ENCODE data around the gene TGIF1.
A peak's percentile ranks its signal among the peaks of the same experiment; 100 is the strongest.
"Not testable (repeated sequence)": the region's sequence is repeated elsewhere in the genome, so short reads cannot be mapped to it uniquely, and the experiment has no call there.

The TGIF1 gene

DNA sequence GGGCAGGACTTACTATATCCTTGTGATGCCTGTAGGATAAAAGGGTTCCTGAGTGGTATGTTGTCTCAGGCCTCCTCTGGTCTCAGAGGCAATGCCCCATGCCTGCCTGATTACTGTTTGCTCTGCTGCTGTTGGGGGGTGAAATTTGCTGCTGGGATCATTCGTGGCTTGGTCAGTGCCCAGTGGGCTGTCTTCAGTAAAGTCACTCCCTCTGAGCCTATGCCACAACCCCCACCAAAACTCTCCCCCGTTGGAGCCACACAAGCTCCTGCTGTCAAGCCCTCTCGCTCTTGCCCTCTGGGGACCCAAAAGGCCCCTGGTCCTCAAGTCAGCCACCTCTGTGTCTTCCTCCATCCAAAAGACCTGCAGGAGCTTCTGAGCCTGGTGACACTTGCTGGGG, 38.6 kb upstream of the TGIF1 start:
- Histone ChIP-seq H3K36me3 (ENCODE audit: control insufficient read depth, insufficient read depth, low read length) (no peaks in the 10 kb centered on the region), H3K27me3 (replicated peaks; ENCODE audit: control insufficient read depth, insufficient read depth, low read length, poor library complexity, severe bottlenecking) (no peaks in the 10 kb centered on the region), H3K4me1 (ENCODE audit: control insufficient read depth, insufficient read depth, low read length, poor library complexity, severe bottlenecking) (peaks cover 6% of the 10 kb centered on the region), H3K27ac (ENCODE audit: insufficient read depth, low read length, poor library complexity, severe bottlenecking) (no peak overlapping the region), H3K4me3 (ENCODE audit: insufficient read depth, low read depth, low read length, poor library complexity, severe bottlenecking) (peak overlapping the region; percentile 18), H3K9me3 (ENCODE audit: control insufficient read depth, low read length) (no peaks in the 10 kb centered on the region)
- DNase-seq, result no peak

DNA sequence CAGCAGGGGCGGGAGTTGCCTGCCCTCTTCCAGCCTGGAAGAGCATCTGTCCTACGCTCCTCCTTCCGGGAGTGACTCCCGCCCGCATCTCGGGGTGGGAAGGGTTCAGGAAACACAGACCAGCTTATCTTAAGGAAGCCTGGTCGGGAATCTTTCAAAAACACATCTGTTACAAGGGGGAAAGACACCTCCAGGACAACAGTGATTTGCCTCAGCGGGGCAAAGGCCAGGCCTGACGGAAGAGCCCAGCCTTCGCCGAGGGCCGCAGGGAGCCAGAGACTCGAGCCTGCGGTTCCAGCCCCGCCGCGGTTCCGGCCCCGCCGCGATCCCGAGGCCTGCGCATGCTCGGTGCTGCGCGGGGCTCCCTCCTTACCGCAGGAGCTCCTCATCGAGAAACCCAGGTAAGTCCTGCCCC, 38.1 kb upstream of the TGIF1 start:
- peak in 1 of 3 donors; percentile 16 for DNase-seq

DNA sequence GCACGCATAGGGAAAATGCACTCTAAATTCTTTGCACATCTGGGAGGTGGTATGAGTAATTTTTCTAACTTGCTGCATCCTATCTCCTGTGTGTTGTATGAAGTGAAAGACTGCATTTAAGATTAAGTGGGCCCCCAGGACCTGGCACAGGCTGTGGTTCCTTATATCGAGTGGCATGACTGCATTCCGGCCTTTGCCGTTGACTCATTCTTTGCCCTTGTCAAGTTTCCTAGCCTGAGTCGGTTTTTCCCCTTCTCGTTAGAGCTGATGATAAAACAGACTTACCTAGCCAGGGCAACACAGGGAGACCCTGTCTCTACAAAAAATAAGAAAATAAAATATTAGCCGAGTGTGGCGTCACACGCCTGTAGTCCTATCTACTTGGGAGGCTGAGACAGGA, 37.4 kb upstream of the TGIF1 start:
- DNase-seq; H3K4me3 ChIP-seq (ENCODE audit: insufficient read depth, low read depth, low read length, poor library complexity, severe bottlenecking); H3K36me3 ChIP-seq (ENCODE audit: control insufficient read depth, insufficient read depth, low read length); H3K27ac ChIP-seq (ENCODE audit: insufficient read depth, low read length, poor library complexity, severe bottlenecking); H3K9me3 ChIP-seq (ENCODE audit: control insufficient read depth, low read length); H3K4me1 ChIP-seq (ENCODE audit: control insufficient read depth, insufficient read depth, low read length, poor library complexity, severe bottlenecking); H3K27me3 ChIP-seq (replicated peaks; ENCODE audit: control insufficient read depth, insufficient read depth, low read length, poor library complexity, severe bottlenecking): not testable (repeated sequence)

More for the DNA sequence above, 38.1 kb upstream of the TGIF1 start:
- no peak overlapping the region for H3K27ac ChIP-seq (ENCODE audit: insufficient read depth, low read length, poor library complexity, severe bottlenecking)
- no peaks in the 10 kb centered on the region for H3K27me3 ChIP-seq (replicated peaks; ENCODE audit: control insufficient read depth, insufficient read depth, low read length, poor library complexity, severe bottlenecking)
- no peaks in the 10 kb centered on the region for H3K9me3 ChIP-seq (ENCODE audit: control insufficient read depth, low read length)
- H3K4me3 ChIP-seq (ENCODE audit: insufficient read depth, low read depth, low read length, poor library complexity, severe bottlenecking), result peak overlapping the region; percentile 18
- H3K4me1 ChIP-seq (ENCODE audit: control insufficient read depth, insufficient read depth, low read length, poor library complexity, severe bottlenecking), result peaks cover 6% of the 10 kb centered on the region
- no peaks in the 10 kb centered on the region for H3K36me3 ChIP-seq (ENCODE audit: control insufficient read depth, insufficient read depth, low read length)

DNA sequence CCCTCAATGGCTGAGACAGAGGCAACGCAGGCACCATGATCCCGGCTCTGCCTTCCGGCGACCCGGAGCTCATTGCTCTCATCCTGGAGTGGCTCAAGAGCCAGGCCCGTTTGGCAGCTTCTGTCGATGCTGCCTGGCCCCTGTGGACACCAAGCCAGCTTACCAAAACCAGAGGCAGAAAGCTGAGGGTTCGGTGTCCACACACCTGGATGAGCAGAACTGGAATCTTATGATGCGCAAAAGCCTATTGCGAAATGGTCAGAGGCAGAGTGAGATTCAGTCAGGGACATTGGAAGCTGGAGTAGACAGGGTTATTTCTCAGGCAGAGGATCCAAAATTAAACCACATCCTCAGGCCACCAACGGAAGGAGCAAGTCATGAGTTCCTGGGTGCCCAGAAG, 34.9 kb upstream of the TGIF1 start:
- Histone ChIP-seq H3K36me3 (ENCODE audit: control insufficient read depth, insufficient read depth, low read length) (no peaks in the 10 kb centered on the region), H3K9me3 (ENCODE audit: control insufficient read depth, low read length) (no peaks in the 10 kb centered on the region), H3K27ac (ENCODE audit: insufficient read depth, low read length, poor library complexity, severe bottlenecking) (no peak overlapping the region), H3K4me3 (ENCODE audit: insufficient read depth, low read depth, low read length, poor library complexity, severe bottlenecking) (no peak overlapping the region), H3K4me1 (ENCODE audit: control insufficient read depth, insufficient read depth, low read length, poor library complexity, severe bottlenecking) (peaks cover 6% of the 10 kb centered on the region), H3K27me3 (replicated peaks; ENCODE audit: control insufficient read depth, insufficient read depth, low read length, poor library complexity, severe bottlenecking) (no peaks in the 10 kb centered on the region)
- no peak for DNase-seq

DNA sequence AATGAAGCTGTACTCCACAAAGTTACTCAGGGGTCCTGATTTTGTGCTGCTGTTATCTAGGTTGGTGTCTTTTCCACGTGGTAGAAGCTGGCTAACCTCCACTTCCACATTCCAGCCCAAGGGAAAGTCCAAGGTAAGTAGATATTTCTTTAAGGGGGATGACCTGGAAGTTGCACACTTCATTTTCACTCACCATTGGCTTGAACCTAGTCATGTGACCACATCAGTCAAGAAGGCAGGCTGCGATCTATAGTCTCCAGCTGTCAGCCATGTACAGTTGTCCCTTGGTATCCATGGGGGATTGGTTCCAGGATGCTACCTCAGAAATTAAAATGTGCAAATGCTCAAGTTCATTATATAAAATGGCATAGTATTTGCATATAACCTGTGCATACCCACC, 31.9 kb upstream of the TGIF1 start:
- no peak overlapping the region for H3K4me3 ChIP-seq (ENCODE audit: insufficient read depth, low read depth, low read length, poor library complexity, severe bottlenecking)
- DNase-seq, result no peak
- no peaks in the 10 kb centered on the region for H3K36me3 ChIP-seq (ENCODE audit: control insufficient read depth, insufficient read depth, low read length)
- no peaks in the 10 kb centered on the region for H3K27me3 ChIP-seq (replicated peaks; ENCODE audit: control insufficient read depth, insufficient read depth, low read length, poor library complexity, severe bottlenecking)
- H3K9me3 ChIP-seq (ENCODE audit: control insufficient read depth, low read length), result no peaks in the 10 kb centered on the region
- no peak overlapping the region for H3K27ac ChIP-seq (ENCODE audit: insufficient read depth, low read length, poor library complexity, severe bottlenecking)
- H3K4me1 ChIP-seq (ENCODE audit: control insufficient read depth, insufficient read depth, low read length, poor library complexity, severe bottlenecking), result no peaks in the 10 kb centered on the region

DNA sequence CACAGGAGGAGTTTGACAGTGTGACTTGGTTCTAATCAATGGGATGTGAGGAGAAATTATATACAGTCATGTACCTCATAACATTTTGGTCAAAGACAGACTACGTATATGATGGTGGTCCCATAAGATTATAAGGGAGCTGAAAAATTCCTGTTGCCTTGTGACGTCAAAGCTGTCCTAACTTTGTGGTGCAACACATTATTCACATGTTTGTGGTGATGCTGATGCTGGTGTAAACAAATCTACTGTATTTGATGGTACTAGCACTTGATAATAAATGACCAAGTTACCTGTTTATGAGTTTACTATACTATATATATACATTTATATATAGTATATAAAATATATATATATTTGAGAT, 29.1 kb upstream of the TGIF1 start:
- Histone ChIP-seq H3K36me3 (ENCODE audit: control insufficient read depth, insufficient read depth, low read length) (no peaks in the 10 kb centered on the region), H3K27ac (ENCODE audit: insufficient read depth, low read length, poor library complexity, severe bottlenecking) (no peak overlapping the region), H3K27me3 (replicated peaks; ENCODE audit: control insufficient read depth, insufficient read depth, low read length, poor library complexity, severe bottlenecking) (no peaks in the 10 kb centered on the region), H3K4me3 (ENCODE audit: insufficient read depth, low read depth, low read length, poor library complexity, severe bottlenecking) (no peak overlapping the region), H3K9me3 (ENCODE audit: control insufficient read depth, low read length) (no peaks in the 10 kb centered on the region), H3K4me1 (ENCODE audit: control insufficient read depth, insufficient read depth, low read length, poor library complexity, severe bottlenecking) (no peaks in the 10 kb centered on the region)
- DNase-seq, result no peak

DNA sequence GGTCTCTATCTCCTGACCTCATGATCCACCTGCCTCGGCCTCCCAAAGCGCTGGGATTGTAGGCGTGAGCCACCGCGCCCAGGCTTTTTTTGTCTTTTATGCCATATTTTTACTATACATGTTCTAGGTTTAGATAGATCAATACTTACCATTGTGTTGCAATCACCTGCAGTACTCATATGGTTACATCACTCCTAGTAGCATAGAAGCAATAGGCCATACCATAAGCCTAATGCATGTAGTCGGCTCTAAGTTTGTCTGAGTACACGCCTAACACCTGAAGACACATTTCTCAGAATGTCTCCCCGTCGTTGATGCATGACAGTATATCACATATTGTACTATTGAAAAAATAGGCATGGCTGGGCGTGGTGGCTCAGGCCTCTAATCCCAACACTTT, 27.1 kb upstream of the TGIF1 start:
- no peaks in the 10 kb centered on the region for H3K9me3 ChIP-seq (ENCODE audit: control insufficient read depth, low read length)
- H3K4me1 ChIP-seq (ENCODE audit: control insufficient read depth, insufficient read depth, low read length, poor library complexity, severe bottlenecking), result no peaks in the 10 kb centered on the region
- no peaks in the 10 kb centered on the region for H3K27me3 ChIP-seq (replicated peaks; ENCODE audit: control insufficient read depth, insufficient read depth, low read length, poor library complexity, severe bottlenecking)
- H3K27ac ChIP-seq (ENCODE audit: insufficient read depth, low read length, poor library complexity, severe bottlenecking), result no peak overlapping the region
- no peak for DNase-seq
- no peaks in the 10 kb centered on the region for H3K36me3 ChIP-seq (ENCODE audit: control insufficient read depth, insufficient read depth, low read length)
- no peak overlapping the region for H3K4me3 ChIP-seq (ENCODE audit: insufficient read depth, low read depth, low read length, poor library complexity, severe bottlenecking)

DNA sequence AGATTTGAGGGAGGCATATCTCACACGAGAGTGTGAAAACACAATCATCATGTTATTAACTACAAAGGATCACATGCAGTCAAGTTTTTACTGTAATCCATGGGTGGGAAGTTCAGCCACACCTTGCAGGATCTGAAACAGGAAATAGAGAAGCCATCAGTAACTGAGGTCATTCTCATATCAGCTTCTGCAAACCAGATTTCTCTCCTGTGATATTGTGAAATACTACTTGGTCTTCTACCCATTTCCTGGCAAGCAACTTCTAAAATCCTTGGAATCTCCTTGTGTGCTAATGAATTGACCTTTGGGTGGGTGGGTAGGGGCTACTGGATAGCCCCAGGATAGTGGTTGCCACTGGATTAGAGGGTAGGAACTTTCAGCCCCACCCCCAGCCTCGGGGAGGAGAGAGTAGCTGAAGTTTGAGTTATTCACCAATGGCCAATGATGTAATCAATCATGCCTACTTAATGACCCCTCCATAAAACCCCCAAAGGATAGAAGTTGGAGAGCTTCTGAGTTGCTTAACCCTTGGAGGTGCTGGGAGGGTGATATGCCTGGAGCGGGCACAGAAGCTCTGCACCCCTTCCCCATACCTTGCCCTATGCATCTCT, 25.6 kb upstream of the TGIF1 start:
- Histone ChIP-seq H3K27me3 (replicated peaks; ENCODE audit: control insufficient read depth, insufficient read depth, low read length, poor library complexity, severe bottlenecking) (no peaks in the 10 kb centered on the region), H3K9me3 (ENCODE audit: control insufficient read depth, low read length) (no peaks in the 10 kb centered on the region), H3K36me3 (ENCODE audit: control insufficient read depth, insufficient read depth, low read length) (no peaks in the 10 kb centered on the region), H3K4me1 (ENCODE audit: control insufficient read depth, insufficient read depth, low read length, poor library complexity, severe bottlenecking) (no peaks in the 10 kb centered on the region), H3K27ac (ENCODE audit: insufficient read depth, low read length, poor library complexity, severe bottlenecking) (no peak overlapping the region), H3K4me3 (ENCODE audit: insufficient read depth, low read depth, low read length, poor library complexity, severe bottlenecking) (no peak overlapping the region)
- DNase-seq, result no peak

DNA sequence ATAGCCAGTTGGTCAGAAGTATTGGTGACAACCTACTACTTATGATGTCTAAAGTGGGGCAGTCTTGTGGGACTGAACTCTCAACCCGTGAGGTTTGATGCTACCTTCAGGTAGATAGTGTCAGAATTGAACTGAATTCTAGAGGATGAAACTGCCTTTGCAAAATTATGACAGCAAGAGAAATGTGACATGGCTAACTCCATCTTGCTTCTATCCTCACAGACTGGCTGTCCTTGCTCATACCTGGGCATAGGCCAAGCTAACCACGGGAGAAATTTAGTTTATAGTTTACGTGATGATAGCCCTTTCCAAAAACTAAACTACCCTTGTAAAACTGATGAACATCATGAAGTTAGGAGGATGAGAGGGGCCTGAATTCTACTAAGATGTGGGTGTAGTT, 24.9 kb upstream of the TGIF1 start:
- Histone ChIP-seq H3K36me3 (ENCODE audit: control insufficient read depth, insufficient read depth, low read length) (no peaks in the 10 kb centered on the region), H3K27me3 (replicated peaks; ENCODE audit: control insufficient read depth, insufficient read depth, low read length, poor library complexity, severe bottlenecking) (no peaks in the 10 kb centered on the region), H3K27ac (ENCODE audit: insufficient read depth, low read length, poor library complexity, severe bottlenecking) (no peak overlapping the region), H3K4me1 (ENCODE audit: control insufficient read depth, insufficient read depth, low read length, poor library complexity, severe bottlenecking) (no peaks in the 10 kb centered on the region), H3K4me3 (ENCODE audit: insufficient read depth, low read depth, low read length, poor library complexity, severe bottlenecking) (no peak overlapping the region), H3K9me3 (ENCODE audit: control insufficient read depth, low read length) (no peaks in the 10 kb centered on the region)
- DNase-seq, result no peak

DNA sequence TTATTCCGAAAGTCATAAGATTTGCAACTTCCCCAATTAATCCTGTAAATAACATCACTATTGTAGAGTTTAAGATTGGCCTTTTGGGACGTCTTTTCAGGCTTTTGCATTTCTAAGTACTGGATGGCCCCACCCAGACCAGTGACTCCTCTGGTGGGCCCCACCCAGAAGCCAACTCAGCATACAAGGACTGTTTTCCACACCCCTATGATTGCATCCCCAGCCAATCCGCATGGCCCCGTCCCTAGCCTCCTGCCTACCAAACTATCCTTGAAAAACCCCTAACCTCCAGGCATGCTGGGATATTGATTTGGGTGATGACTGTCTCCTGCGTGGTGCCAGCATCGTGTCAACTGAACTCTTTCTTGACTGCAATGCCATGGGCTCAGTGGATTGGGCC, 24.5 kb upstream of the TGIF1 start:
- H3K4me3 ChIP-seq (ENCODE audit: insufficient read depth, low read depth, low read length, poor library complexity, severe bottlenecking), result no peak overlapping the region
- H3K27ac ChIP-seq (ENCODE audit: insufficient read depth, low read length, poor library complexity, severe bottlenecking), result no peak overlapping the region
- no peaks in the 10 kb centered on the region for H3K9me3 ChIP-seq (ENCODE audit: control insufficient read depth, low read length)
- no peaks in the 10 kb centered on the region for H3K36me3 ChIP-seq (ENCODE audit: control insufficient read depth, insufficient read depth, low read length)
- DNase-seq, result no peak
- H3K27me3 ChIP-seq (replicated peaks; ENCODE audit: control insufficient read depth, insufficient read depth, low read length, poor library complexity, severe bottlenecking), result no peaks in the 10 kb centered on the region
- no peaks in the 10 kb centered on the region for H3K4me1 ChIP-seq (ENCODE audit: control insufficient read depth, insufficient read depth, low read length, poor library complexity, severe bottlenecking)

DNA sequence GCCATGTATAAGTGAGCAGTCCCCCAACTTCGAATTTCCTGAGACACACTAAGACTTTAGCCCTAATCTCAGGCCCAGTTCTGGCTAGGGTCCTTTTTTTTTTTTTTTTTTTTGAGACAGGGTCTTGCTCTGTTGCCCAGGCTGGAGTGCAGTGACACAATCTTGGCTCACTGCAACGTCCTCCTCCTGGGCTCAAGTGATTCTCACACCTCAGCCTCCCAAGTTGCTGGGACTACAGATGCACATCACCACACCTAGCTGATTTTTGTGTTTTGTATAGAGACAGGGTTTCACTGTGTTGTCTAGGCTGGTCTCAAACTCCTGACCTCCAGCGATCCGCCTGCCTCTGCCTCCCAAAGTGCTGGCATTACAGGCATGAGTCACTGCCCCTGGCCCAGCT, 23.9 kb upstream of the TGIF1 start:
- Histone ChIP-seq H3K36me3 (ENCODE audit: control insufficient read depth, insufficient read depth, low read length) (no peaks in the 10 kb centered on the region), H3K4me1 (ENCODE audit: control insufficient read depth, insufficient read depth, low read length, poor library complexity, severe bottlenecking) (no peaks in the 10 kb centered on the region), H3K27me3 (replicated peaks; ENCODE audit: control insufficient read depth, insufficient read depth, low read length, poor library complexity, severe bottlenecking) (no peaks in the 10 kb centered on the region), H3K27ac (ENCODE audit: insufficient read depth, low read length, poor library complexity, severe bottlenecking) (no peak overlapping the region), H3K4me3 (ENCODE audit: insufficient read depth, low read depth, low read length, poor library complexity, severe bottlenecking) (no peak overlapping the region), H3K9me3 (ENCODE audit: control insufficient read depth, low read length) (no peaks in the 10 kb centered on the region)
- DNase-seq, result no peak

All from effector memory CD4-positive, alpha-beta T cell (primary cell).